ENCODE data around the gene SEMA5A.

Gene SEMA5A

DNA sequence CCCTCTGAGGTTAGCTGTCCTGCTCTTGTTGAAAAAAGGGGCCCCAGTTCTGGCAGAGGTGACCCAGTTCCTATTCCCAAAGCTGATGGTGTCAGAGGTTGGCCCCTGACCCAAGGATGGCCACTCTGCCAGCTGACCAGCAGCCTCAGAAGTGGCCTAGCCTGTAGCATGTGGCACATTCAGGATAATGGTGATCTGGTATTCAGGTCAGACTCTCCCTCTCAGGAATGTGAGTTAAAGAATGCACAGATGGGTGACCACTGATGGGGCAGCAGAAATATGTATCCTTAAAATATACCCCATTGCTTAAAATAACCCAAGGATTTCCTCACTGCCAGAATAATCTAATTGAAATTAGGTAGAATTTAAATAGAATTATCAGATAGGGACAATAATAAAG lies 369.2 kb downstream of the SEMA5A start:
- Histone ChIP-seq H3K27me3 (no peaks in the 10 kb centered on the region), H3K36me3 (no peaks in the 10 kb centered on the region), H3K9me3 (no peaks in the 10 kb centered on the region), H3K4me1 (no peaks in the 10 kb centered on the region), H3K4me3 (ENCODE audit: low read depth, low read length) (no peak overlapping the region)
- DNase-seq = no peak
- TF ChIP-seq, protein P1, sequence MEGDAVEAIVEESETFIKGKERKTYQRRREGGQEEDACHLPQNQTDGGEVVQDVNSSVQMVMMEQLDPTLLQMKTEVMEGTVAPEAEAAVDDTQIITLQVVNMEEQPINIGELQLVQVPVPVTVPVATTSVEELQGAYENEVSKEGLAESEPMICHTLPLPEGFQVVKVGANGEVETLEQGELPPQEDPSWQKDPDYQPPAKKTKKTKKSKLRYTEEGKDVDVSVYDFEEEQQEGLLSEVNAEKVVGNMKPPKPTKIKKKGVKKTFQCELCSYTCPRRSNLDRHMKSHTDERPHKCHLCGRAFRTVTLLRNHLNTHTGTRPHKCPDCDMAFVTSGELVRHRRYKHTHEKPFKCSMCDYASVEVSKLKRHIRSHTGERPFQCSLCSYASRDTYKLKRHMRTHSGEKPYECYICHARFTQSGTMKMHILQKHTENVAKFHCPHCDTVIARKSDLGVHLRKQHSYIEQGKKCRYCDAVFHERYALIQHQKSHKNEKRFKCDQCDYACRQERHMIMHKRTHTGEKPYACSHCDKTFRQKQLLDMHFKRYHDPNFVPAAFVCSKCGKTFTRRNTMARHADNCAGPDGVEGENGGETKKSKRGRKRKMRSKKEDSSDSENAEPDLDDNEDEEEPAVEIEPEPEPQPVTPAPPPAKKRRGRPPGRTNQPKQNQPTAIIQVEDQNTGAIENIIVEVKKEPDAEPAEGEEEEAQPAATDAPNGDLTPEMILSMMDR (IDR thresholded peaks at IDR 0.05; ENCODE audit: low read depth, low read length) = no peak

DNA sequence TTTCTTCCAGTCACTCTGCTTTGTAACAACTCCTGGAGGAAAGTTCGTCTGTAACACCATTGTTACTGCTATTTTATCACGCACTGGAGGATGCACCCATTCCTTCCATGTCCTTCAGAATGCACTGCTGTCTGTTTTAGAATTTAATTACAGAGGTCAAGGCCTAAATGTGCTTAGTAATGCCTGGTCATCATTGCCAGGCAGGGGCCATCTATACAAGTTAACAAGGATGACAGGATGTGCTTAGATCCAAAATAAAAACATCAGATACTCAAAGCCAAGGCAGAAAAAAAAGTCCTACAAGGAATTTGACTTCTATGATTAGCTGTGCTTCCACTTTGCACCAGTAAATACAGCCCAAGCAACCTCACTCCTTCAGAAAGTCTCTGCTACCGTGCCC lies 371.4 kb downstream of the SEMA5A start:
- Histone ChIP-seq H3K9me3 (no peaks in the 10 kb centered on the region), H3K4me1 (no peaks in the 10 kb centered on the region)

DNA sequence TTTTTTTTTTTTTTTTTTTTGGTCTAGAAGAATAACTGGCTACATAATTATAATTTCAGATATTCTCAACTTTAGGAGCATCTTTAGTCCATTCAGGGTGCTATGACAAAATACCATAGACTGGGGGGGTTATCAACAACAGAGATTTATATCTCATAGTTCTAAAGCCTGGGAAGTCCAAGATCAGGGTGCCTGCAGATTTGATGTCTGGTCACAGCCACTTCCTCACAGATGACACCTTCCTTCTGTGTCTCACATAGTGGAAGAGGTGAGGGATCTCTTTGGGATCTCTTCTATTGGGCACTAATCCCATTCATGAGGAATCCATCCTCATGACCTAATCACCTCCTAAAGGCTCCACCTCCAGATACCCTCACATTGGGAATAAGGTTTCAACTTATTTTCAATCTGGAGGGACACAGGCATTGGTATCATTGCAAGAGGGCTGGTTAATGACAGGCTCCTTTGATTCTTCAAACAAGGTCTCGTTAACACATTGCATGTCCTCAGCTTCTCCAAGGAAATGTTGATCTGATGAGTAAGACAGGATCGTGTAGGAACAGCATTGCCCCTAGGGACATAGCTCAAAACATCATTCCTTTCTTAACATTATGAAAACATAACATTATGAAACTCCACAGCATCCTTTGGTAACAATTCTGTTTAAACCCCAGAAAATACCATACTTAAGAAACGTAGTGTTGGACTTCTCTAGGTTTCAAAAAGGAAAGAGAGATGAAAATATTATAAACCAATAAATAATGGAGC lies 372.4 kb downstream of the SEMA5A start:
- Histone ChIP-seq H3K27me3 (no peaks in the 10 kb centered on the region), H3K4me1 (no peaks in the 10 kb centered on the region), H3K9me3 (no peaks in the 10 kb centered on the region), H3K36me3 (no peaks in the 10 kb centered on the region), H3K4me3 (ENCODE audit: low read depth, low read length) (no peak overlapping the region)
- no peak for DNase-seq
- TF ChIP-seq, protein P1 (IDR thresholded peaks at IDR 0.05; ENCODE audit: low read depth, low read length) = no peak

More for the DNA sequence above, 371.4 kb downstream of the SEMA5A start:
- H3K4me3 ChIP-seq (ENCODE audit: low read depth, low read length) = no peak overlapping the region
- no peak for DNase-seq
- TF ChIP-seq, protein P1 (IDR thresholded peaks at IDR 0.05; ENCODE audit: low read depth, low read length) = no peak
- no peaks in the 10 kb centered on the region for H3K36me3 ChIP-seq
- no peaks in the 10 kb centered on the region for H3K27me3 ChIP-seq

DNA sequence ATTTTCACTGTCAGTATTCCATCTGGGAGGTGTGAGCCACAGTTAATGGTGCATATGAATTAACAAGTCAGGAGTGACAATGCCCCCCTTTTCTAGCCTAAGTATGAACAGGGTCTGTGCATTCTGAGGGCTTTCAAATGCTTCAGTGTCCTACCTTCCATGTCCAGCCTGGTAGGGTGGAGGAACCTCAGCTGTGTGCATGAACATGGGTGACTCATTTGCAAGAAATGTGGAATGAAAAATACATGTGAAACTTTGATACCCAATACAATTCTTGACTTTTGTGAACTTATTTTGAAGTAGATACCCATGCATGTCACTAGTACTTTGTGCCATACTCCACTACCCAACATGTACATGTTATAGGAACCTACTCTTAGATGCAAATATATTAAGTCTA lies 375.8 kb downstream of the SEMA5A start:
- H3K4me1 ChIP-seq = no peaks in the 10 kb centered on the region
- no peaks in the 10 kb centered on the region for H3K9me3 ChIP-seq
- H3K36me3 ChIP-seq = no peaks in the 10 kb centered on the region
- TF ChIP-seq, protein P1 (IDR thresholded peaks at IDR 0.05; ENCODE audit: low read depth, low read length) = no peak
- no peaks in the 10 kb centered on the region for H3K27me3 ChIP-seq
- DNase-seq = no peak
- H3K4me3 ChIP-seq (ENCODE audit: low read depth, low read length) = no peak overlapping the region

DNA sequence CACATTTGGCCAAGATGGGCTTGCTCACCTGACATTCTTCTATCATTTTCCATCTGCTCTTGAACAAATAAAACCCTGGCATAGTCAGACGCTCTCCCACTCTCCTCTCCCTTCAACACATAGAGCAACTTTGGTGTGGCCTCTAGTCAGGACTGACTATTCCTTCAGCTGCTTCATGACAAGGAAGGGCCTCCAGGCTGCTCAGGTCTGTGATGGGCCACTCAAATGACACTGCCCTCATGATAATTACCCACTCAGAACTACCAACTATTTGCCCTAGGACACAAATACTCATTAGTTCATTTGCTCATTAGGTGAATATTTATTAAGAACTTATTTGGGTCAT lies 376.3 kb downstream of the SEMA5A start:
- no peaks in the 10 kb centered on the region for H3K4me1 ChIP-seq
- no peak for DNase-seq
- H3K4me3 ChIP-seq (ENCODE audit: low read depth, low read length) = no peak overlapping the region
- no peaks in the 10 kb centered on the region for H3K36me3 ChIP-seq
- TF ChIP-seq, protein P1 (IDR thresholded peaks at IDR 0.05; ENCODE audit: low read depth, low read length) = no peak
- H3K27me3 ChIP-seq = no peaks in the 10 kb centered on the region
- no peaks in the 10 kb centered on the region for H3K9me3 ChIP-seq

DNA sequence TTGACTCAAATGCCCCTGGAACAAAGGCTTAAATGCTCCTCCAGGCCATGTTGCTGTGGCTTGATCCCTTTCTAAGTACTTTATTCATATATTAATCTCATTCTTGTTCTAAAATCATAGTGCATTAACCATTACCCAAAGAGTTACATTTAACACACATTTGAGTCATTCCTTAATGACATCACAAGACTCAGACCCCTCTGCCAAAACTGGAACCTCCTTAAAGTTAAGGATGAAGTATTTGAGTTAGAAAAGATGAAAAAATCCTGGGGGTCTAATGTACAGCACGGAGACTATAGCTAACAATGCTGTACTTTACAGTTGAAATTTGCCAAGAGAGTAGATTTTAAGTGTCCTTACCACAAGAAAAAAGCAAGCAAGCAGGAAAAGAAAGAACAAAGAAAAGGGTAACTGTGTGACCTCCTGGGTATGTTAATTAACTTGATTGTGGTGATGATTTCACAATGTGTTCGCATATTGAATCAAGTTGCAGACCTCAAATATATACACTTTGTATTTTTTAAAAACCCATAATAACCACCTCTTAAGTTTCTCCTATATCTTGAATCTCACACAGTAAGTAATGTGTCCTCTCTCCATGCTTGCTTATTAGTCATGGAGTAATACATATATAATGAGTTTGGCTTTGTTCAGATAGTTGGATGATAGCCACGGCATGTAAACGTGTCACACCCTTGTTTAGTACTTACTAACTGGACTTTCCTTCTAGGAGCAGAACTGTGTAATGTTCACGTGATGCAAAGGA lies 376.9 kb downstream of the SEMA5A start:
- no peaks in the 10 kb centered on the region for H3K36me3 ChIP-seq
- no peaks in the 10 kb centered on the region for H3K4me1 ChIP-seq
- TF ChIP-seq, protein P1 (IDR thresholded peaks at IDR 0.05; ENCODE audit: low read depth, low read length) = no peak
- no peak for DNase-seq
- H3K4me3 ChIP-seq (ENCODE audit: low read depth, low read length) = no peak overlapping the region
- no peaks in the 10 kb centered on the region for H3K9me3 ChIP-seq
- no peaks in the 10 kb centered on the region for H3K27me3 ChIP-seq
